Esophagus muscularis mucosa (tissue), 4 donors: ENCODE results near the gene CDH4. TPM values are rescaled to one million over a fixed set of nuclear protein-coding genes. Genes with fewer than 3 reads are reported as not detected.

Source experiments
- DNase-seq: peaks from one replicate; pipeline ENCODE4 v3.0.0-alpha.2; 2017; ENCODE audit errors: extremely low spot score
- H3K27ac ChIP-seq, 4 donors: fragments of 200-600 bp; sonication (generic); replicated peaks in 1 of 4; 1 replicate in 3 of 4; 2 replicates in 1 of 4; pipeline ENCODE4 v1.5.1; 2016 to 2019; ENCODE audit warnings: mild to moderate bottlenecking in 1 of 4
- H3K27me3 ChIP-seq, 4 donors: fragments of 200-600 bp; sonication (generic); one replicate each; pipeline versions ENCODE4 v1.5.1 to v1.6.0; 2016 to 2019
- H3K36me3 ChIP-seq, 4 donors: fragments of 200-600 bp; sonication (generic); one replicate each; pipeline ENCODE4 v1.5.1; 2016 to 2019
- H3K4me1 ChIP-seq, 4 donors: fragments of 200-600 bp; sonication (generic); one replicate each; pipeline ENCODE4 v1.5.1; 2016 to 2019
- H3K4me3 ChIP-seq, 4 donors: fragments of 200-600 bp; sonication (generic); 1 replicate in 2 of 4; 2 replicates in 2 of 4; pipeline ENCODE4 v1.5.1; 2016 to 2019; ENCODE audit warnings: mild to moderate bottlenecking in 4 of 4, moderate library complexity in 1 of 4
- H3K9me3 ChIP-seq, 4 donors: fragments of 200-600 bp; sonication (generic); 1 replicate in 3 of 4; 2 replicates in 1 of 4; pipeline ENCODE4 v1.5.1; 2016 to 2019
- EP300 ChIP-seq: sonication (generic); formaldehyde crosslinking; IDR thresholded peaks from one replicate; pipeline ENCODE4 v1.6.1; 2017; ENCODE audit warnings: antibody characterized with exemption
- POLR2A ChIP-seq: fragments of 450-650 bp; IDR thresholded peaks from one replicate; pipeline ENCODE4 v1.6.1; 2017; ENCODE audit warnings: antibody characterized with exemption, moderate library complexity, mild to moderate bottlenecking, low read depth
- POLR2AphosphoS5 ChIP-seq, 2 donors: sonication (generic); formaldehyde crosslinking; IDR thresholded peaks; one replicate each; pipeline ENCODE4 v1.6.1; 2017; ENCODE audit warnings: antibody characterized with exemption in 2 of 2
- WGBS: methylation state at CpG from one replicate; pipeline ENCODE4 v1.1.5; 2018; 5-methylcytosine and 5-hydroxymethylcytosine counted together
- intact Hi-C: fragments of 100-400 bp; cut with DNase I; formaldehyde crosslinking; loops from one replicate; pipeline ENCODE4 v1.15.1; 2023
- total RNA-seq, 4 donors: library from RNA; depleted of rRNA; stranded (reverse); fragments of >200 nt; gene quantifications; one replicate each; pipeline versions ENCODE4 v1.1.0 to v1.2.1, GENCODE V29; 2016
- TF ChIP-seq, protein P1 (sequence below), 3 experiments: fragments of 200-600 bp in 2 of 3; fragments of 450-650 bp in 1 of 3; sonication (generic) in 2 of 3; IDR thresholded peaks; one replicate each; pipeline ENCODE4 v1.5.1; 2017 to 2019; ENCODE audit warnings: antibody characterized with exemption in 3 of 3, mild to moderate bottlenecking in 2 of 3, moderate library complexity in 1 of 3

CDH4 gene
- total RNA-seq, 4 donors from 2014 or later: 0.42 to 1.3 (median 0.48) TPM

- H3K27me3 ChIP-seq: peaks cover 0 to 80% (median 0%) of the 10 kb centered on the region in 4 donors
These were observed 434.2 kb downstream of the CDH4 start for GRCh38 chr20:61686051-61686936.

DNA sequence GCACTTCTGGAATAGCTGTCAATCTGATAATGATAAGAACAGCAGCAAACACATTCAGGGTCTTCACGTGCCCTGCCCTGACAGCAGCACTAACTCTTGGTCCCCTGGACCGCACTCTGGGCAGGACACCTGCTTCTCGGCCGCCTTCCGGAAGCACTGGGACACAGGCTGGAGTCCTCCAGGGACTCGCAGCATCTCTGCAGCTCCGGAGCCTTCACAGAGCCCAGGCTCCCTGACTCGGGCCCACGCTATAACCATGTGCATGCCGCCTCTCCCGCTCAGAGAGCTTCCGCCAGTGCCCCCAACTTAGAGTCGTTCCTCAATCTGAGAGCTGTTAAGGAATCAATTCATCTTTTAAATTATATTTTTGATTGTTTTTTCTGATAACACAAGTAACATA, 436.4 kb downstream of the CDH4 start:
- Histone ChIP-seq H3K27me3 (peaks cover 0 to 77% (median 0%) of the 10 kb centered on the region in 4 donors), H3K9me3 (no peaks in the 10 kb centered on the region), H3K27ac (no peak overlapping the region), H3K36me3 (no peaks in the 10 kb centered on the region), H3K4me3 (no peak overlapping the region), H3K4me1 (peaks cover 0 to 6% (median under 1%) of the 10 kb centered on the region in 4 donors)
- WGBS: 87% methylated on average over 13 of the region's 13 CpGs
- intact Hi-C loops: no loop called here
- TF ChIP-seq, protein P1, sequence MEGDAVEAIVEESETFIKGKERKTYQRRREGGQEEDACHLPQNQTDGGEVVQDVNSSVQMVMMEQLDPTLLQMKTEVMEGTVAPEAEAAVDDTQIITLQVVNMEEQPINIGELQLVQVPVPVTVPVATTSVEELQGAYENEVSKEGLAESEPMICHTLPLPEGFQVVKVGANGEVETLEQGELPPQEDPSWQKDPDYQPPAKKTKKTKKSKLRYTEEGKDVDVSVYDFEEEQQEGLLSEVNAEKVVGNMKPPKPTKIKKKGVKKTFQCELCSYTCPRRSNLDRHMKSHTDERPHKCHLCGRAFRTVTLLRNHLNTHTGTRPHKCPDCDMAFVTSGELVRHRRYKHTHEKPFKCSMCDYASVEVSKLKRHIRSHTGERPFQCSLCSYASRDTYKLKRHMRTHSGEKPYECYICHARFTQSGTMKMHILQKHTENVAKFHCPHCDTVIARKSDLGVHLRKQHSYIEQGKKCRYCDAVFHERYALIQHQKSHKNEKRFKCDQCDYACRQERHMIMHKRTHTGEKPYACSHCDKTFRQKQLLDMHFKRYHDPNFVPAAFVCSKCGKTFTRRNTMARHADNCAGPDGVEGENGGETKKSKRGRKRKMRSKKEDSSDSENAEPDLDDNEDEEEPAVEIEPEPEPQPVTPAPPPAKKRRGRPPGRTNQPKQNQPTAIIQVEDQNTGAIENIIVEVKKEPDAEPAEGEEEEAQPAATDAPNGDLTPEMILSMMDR (IDR thresholded peaks at IDR 0.05): no peak
- TF ChIP-seq EP300: no peak
- no peak for TF ChIP-seq POLR2AphosphoS5 (IDR thresholded peaks at IDR 0.05)
- TF ChIP-seq POLR2A: no peak
- no peak for DNase-seq

More at GRCh38 chr20:61686051-61686936, 434.2 kb downstream of the CDH4 start:
- 86% methylated on average over 38 of the region's 38 CpGs for WGBS
- Histone ChIP-seq H3K9me3 (no peaks in the 10 kb centered on the region), H3K36me3 (no peaks in the 10 kb centered on the region), H3K4me3 (no peak overlapping the region), H3K27ac (no peak overlapping the region), H3K4me1 (peaks cover 0 to 16% (median 10%) of the 10 kb centered on the region in 4 donors)
- intact Hi-C loops: no loop called here
- TF ChIP-seq, protein P1 (IDR thresholded peaks at IDR 0.05): no peak
- no peak for TF ChIP-seq POLR2A
- no peak for TF ChIP-seq EP300
- TF ChIP-seq POLR2AphosphoS5 (IDR thresholded peaks at IDR 0.05): no peak
- DNase-seq: no peak

GRCh38 chr20:61690150-61690549, 438.1 kb downstream of the CDH4 start:
- intact Hi-C loops: no loop called here
- no peak for DNase-seq
- no peaks in the 10 kb centered on the region for H3K4me1 ChIP-seq
- no peaks in the 10 kb centered on the region for H3K36me3 ChIP-seq
- H3K27ac ChIP-seq: no peak overlapping the region
- TF ChIP-seq, protein P1 (IDR thresholded peaks at IDR 0.05): no peak
- TF ChIP-seq POLR2AphosphoS5 (IDR thresholded peaks at IDR 0.05): no peak
- TF ChIP-seq POLR2A: no peak
- TF ChIP-seq EP300: no peak
- 100% methylated on average over 4 of the region's 7 CpGs for WGBS
- H3K9me3 ChIP-seq: no peaks in the 10 kb centered on the region
- H3K27me3 ChIP-seq: peaks cover 0 to 71% (median 0%) of the 10 kb centered on the region in 4 donors
- H3K4me3 ChIP-seq: no peak overlapping the region

DNA sequence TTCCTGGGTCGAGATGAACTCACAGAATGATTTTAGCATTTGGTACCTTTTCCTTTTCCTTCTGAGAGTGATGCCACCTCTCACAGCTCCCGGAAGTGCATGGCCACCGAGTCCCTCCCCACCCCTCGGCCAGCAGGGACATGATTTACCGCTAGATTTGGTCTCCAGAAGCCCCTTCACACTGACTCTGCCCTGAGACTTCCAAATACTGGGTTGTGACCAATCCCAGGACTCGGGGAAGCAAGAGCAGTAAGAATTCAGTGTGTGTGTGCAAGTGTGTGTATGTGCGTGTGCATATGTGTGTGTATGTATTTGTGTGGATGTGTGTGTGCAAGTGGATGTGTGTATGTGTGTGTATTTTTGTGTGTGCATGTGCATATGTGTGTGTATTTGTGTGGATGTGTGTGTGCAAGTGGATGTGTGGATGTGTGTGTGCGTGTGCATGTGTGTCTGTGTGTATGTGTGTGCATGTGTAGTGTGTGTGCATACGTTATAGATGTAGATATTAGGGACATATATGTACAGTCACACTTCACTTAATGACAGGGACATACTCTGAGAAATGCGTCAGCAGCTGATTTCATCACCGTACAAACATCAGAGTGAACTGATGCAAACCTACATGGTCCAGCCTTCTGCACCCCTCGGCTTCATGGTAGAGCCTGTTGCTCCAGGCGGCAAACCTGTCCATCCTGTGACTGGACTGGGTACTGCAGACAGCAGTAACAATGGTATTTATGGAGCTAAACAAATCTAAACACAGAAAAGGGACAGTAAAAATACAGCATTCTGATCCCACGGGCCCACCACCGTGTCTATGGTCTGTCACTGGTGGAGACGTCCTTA, 439.2 kb downstream of the CDH4 start:
- DNase-seq: no peak
- intact Hi-C loops: no loop called here
- no peaks in the 10 kb centered on the region for H3K4me1 ChIP-seq
- no peak overlapping the region for H3K4me3 ChIP-seq
- H3K36me3 ChIP-seq: no peaks in the 10 kb centered on the region
- no peak overlapping the region for H3K27ac ChIP-seq
- peaks cover 0 to 71% (median 0%) of the 10 kb centered on the region in 4 donors for H3K27me3 ChIP-seq
- WGBS: 83% methylated on average over 16 of the region's 16 CpGs
- TF ChIP-seq POLR2AphosphoS5 (IDR thresholded peaks at IDR 0.05) (no peak), EP300 (no peak), POLR2A (no peak)
- TF ChIP-seq, protein P1 (IDR thresholded peaks at IDR 0.05): no peak
- H3K9me3 ChIP-seq: no peaks in the 10 kb centered on the region
